Ishikawa (cell line): ENCODE measurements around the gene SUFU.

Experiments
- CEBPB ChIP-seq: IDR thresholded peaks from 2 replicates; pipeline ENCODE4 v1.6.1; 2012
- CREB1 ChIP-seq: IDR thresholded peaks from 2 replicates; pipeline ENCODE4 v1.6.1; 2012; ENCODE audit warnings: low read depth
- EGR1 ChIP-seq: IDR thresholded peaks from 2 replicates; pipeline ENCODE4 v1.6.1; 2012
- EP300 ChIP-seq: IDR thresholded peaks from 2 replicates; pipeline ENCODE4 v1.6.1; 2012; ENCODE audit warnings: borderline replicate concordance
- MAX ChIP-seq: IDR thresholded peaks from 2 replicates; pipeline ENCODE4 v1.6.1; 2012
- NFIC ChIP-seq: IDR thresholded peaks from 2 replicates; pipeline ENCODE4 v1.6.1; 2012
- RAD21 ChIP-seq: IDR thresholded peaks from 2 replicates; pipeline ENCODE4 v1.6.1; 2012; ENCODE audit warnings: low read depth
- TAF1 ChIP-seq: IDR thresholded peaks from 2 replicates; pipeline ENCODE4 v1.6.1; 2012; ENCODE audit warnings: low read depth, mild to moderate bottlenecking
- TEAD4 ChIP-seq: IDR thresholded peaks from 2 replicates; pipeline ENCODE4 v1.6.1; 2012
- USF1 ChIP-seq: IDR thresholded peaks from 2 replicates; pipeline ENCODE4 v1.6.1; 2012
- ZBTB7A ChIP-seq: IDR thresholded peaks from 2 replicates; pipeline ENCODE4 v1.6.1; 2012; ENCODE audit warnings: low read depth
- TF ChIP-seq, protein P1 (sequence below): IDR thresholded peaks from 2 replicates; pipeline ENCODE4 v1.6.1; 2012; ENCODE audit warnings: low read depth, mild to moderate bottlenecking

GRCh38 chr10:102624094-102624493 lies 120.3 kb downstream of the SUFU start:
- TF ChIP-seq EGR1 (no peak), MAX (no peak), TEAD4 (no peak), USF1 (no peak), CEBPB (no peak), TAF1 (no peak), EP300 (no peak), CREB1 (no peak), RAD21 (no peak), NFIC (no peak), ZBTB7A (no peak)
- TF ChIP-seq, protein P1, sequence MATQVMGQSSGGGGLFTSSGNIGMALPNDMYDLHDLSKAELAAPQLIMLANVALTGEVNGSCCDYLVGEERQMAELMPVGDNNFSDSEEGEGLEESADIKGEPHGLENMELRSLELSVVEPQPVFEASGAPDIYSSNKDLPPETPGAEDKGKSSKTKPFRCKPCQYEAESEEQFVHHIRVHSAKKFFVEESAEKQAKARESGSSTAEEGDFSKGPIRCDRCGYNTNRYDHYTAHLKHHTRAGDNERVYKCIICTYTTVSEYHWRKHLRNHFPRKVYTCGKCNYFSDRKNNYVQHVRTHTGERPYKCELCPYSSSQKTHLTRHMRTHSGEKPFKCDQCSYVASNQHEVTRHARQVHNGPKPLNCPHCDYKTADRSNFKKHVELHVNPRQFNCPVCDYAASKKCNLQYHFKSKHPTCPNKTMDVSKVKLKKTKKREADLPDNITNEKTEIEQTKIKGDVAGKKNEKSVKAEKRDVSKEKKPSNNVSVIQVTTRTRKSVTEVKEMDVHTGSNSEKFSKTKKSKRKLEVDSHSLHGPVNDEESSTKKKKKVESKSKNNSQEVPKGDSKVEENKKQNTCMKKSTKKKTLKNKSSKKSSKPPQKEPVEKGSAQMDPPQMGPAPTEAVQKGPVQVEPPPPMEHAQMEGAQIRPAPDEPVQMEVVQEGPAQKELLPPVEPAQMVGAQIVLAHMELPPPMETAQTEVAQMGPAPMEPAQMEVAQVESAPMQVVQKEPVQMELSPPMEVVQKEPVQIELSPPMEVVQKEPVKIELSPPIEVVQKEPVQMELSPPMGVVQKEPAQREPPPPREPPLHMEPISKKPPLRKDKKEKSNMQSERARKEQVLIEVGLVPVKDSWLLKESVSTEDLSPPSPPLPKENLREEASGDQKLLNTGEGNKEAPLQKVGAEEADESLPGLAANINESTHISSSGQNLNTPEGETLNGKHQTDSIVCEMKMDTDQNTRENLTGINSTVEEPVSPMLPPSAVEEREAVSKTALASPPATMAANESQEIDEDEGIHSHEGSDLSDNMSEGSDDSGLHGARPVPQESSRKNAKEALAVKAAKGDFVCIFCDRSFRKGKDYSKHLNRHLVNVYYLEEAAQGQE, result no peak
